HepG2 (cell line): ENCODE measurements around the gene CHN2.

Experiments
- IRF2 ChIP-seq: IDR thresholded peaks from 2 replicates; pipeline ENCODE4 v1.6.1; 2018; ENCODE audit warnings: missing genetic modification reagents, missing compliant biosample characterization
- MAFK ChIP-seq, 2 experiments: IDR thresholded peaks in 1 of 2; conservative IDR thresholded peaks in 1 of 2; 2 replicates each; pipeline ENCODE4 v1.6.1; 2011; ENCODE audit warnings: improper control_type of control experiment in 2 of 2, low read length in 2 of 2
- NR3C1 ChIP-seq: sonication (generic); formaldehyde crosslinking; IDR thresholded peaks from 2 replicates; pipeline ENCODE4 v1.4.0; 2020; ENCODE audit warnings: missing genetic modification reagents
- POLR2A ChIP-seq, 2 experiments: IDR thresholded peaks; 2 replicates each; pipeline ENCODE4 v1.6.1; 2011; ENCODE audit warnings: low read depth in 2 of 2, low read length in 2 of 2, mild to moderate bottlenecking in 1 of 2, moderate library complexity in 1 of 2; ENCODE audit not compliant: insufficient read depth in 1 of 2
- POLR2AphosphoS5 ChIP-seq: IDR thresholded peaks from 2 replicates; pipeline ENCODE4 v1.6.1; 2012; ENCODE audit warnings: low read depth, low read length
- SMAD3 ChIP-seq: sonication (generic); formaldehyde crosslinking; IDR thresholded peaks from 2 replicates; pipeline ENCODE4 v1.4.0; 2020; ENCODE audit warnings: missing genetic modification reagents
- SMARCC2 ChIP-seq: fragments of 450-650 bp; IDR thresholded peaks from 2 replicates; pipeline ENCODE4 v1.6.1; 2017; ENCODE audit warnings: antibody characterized with exemption, mild to moderate bottlenecking
- ZBTB3 ChIP-seq: sonication (generic); formaldehyde crosslinking; IDR thresholded peaks from 2 replicates; pipeline ENCODE4 v1.4.0; 2020; ENCODE audit warnings: low read depth, mild to moderate bottlenecking, moderate library complexity, missing genetic modification reagents, borderline replicate concordance
- ZBTB33 ChIP-seq: sonication (generic); formaldehyde crosslinking; IDR thresholded peaks from 2 replicates; pipeline ENCODE4 v1.4.0; 2020; ENCODE audit warnings: missing genetic modification reagents
- ZFP36 ChIP-seq: fragments of 150-350 bp; IDR thresholded peaks from 2 replicates; pipeline ENCODE4 v1.6.1; 2018; ENCODE audit warnings: borderline replicate concordance, low read length, low read depth; ENCODE audit not compliant: partially characterized antibody
- ZSCAN5A ChIP-seq: sonication (generic); formaldehyde crosslinking; IDR thresholded peaks from 2 replicates; pipeline ENCODE4 v1.8.0; 2022; ENCODE audit warnings: mild to moderate bottlenecking, missing genetic modification reagents, borderline replicate concordance
- TF ChIP-seq, protein P1 (sequence below): sonication (generic); formaldehyde crosslinking; IDR thresholded peaks from 2 replicates; pipeline ENCODE4 v1.8.0; 2023; ENCODE audit warnings: mild to moderate bottlenecking, missing genetic modification reagents
- TF ChIP-seq, protein P2 (sequence below): sonication (generic); formaldehyde crosslinking; IDR thresholded peaks from 2 replicates; pipeline ENCODE4 v1.5.0; 2020; ENCODE audit warnings: mild to moderate bottlenecking, missing genetic modification reagents, moderate library complexity

- no peak for TF ChIP-seq ZBTB3
- no peak for TF ChIP-seq ZSCAN5A
- no peak for TF ChIP-seq SMARCC2
- no peak for TF ChIP-seq MAFK (conservative IDR thresholded peaks at IDR 0.05 in 1 of 2, IDR thresholded peaks at IDR 0.05 in 1 of 2; ENCODE audit: low read length in 2 of 2)
- TF ChIP-seq POLR2AphosphoS5 = no peak
- TF ChIP-seq NR3C1 (CRISPR knock-in tag) = no peak
- TF ChIP-seq IRF2 (CRISPR knock-in tag) = no peak
- TF ChIP-seq, protein P1, sequence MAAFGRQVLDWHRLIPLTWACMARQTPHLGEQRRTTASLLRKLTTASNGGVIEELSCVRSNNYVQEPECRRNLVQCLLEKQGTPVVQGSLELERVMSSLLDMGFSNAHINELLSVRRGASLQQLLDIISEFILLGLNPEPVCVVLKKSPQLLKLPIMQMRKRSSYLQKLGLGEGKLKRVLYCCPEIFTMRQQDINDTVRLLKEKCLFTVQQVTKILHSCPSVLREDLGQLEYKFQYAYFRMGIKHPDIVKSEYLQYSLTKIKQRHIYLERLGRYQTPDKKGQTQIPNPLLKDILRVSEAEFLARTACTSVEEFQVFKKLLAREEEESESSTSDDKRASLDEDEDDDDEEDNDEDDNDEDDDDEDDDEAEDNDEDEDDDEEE (CRISPR knock-in tag) = no peak
- no peak for TF ChIP-seq ZFP36
- TF ChIP-seq, protein P2, sequence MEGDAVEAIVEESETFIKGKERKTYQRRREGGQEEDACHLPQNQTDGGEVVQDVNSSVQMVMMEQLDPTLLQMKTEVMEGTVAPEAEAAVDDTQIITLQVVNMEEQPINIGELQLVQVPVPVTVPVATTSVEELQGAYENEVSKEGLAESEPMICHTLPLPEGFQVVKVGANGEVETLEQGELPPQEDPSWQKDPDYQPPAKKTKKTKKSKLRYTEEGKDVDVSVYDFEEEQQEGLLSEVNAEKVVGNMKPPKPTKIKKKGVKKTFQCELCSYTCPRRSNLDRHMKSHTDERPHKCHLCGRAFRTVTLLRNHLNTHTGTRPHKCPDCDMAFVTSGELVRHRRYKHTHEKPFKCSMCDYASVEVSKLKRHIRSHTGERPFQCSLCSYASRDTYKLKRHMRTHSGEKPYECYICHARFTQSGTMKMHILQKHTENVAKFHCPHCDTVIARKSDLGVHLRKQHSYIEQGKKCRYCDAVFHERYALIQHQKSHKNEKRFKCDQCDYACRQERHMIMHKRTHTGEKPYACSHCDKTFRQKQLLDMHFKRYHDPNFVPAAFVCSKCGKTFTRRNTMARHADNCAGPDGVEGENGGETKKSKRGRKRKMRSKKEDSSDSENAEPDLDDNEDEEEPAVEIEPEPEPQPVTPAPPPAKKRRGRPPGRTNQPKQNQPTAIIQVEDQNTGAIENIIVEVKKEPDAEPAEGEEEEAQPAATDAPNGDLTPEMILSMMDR (CRISPR knock-in tag) = no peak
- no peak for TF ChIP-seq SMAD3 (CRISPR knock-in tag)
- no peak for TF ChIP-seq ZBTB33 (CRISPR knock-in tag)
- no peak for TF ChIP-seq POLR2A (IDR thresholded peaks at IDR 0.05; ENCODE audit: insufficient read depth in 1 of 2, low read depth in 2 of 2, low read length in 2 of 2)
Observed at GRCh38 chr7:29353810-29354209, 159.2 kb downstream of the CHN2 start.
